GM18870 (cell line): Measurements from ENCODE around the gene APOBEC3H.

Experiments
- ATAC-seq: cut with Tn5 transposase; IDR thresholded peaks from one replicate; pipeline ENCODE4 v1.9.1; 2021; ENCODE audit warnings: moderate library complexity; ENCODE audit not compliant: unreplicated experiment

Gene APOBEC3H

GRCh38 chr22:39152511-39153219 is 55.6 kb downstream of the APOBEC3H start, which contains the start of gene CBX7:
TSS of gene CBX7 (minus strand) at chr22:39152680. CDS start at chr22:39152444, 236 bp downstream.
- ATAC-seq = peak; percentile 37

GRCh38 chr22:39153220-39153717 is 56.2 kb downstream of the APOBEC3H start:
- ATAC-seq = no peak
